ENCODE results near the gene ASH1L.
A peak's percentile ranks its signal among the peaks of the same experiment; 100 is the strongest.
"Not testable (repeated sequence)": the region's sequence is repeated elsewhere in the genome, so short reads cannot be mapped to it uniquely, and the experiment has no call there.

ASH1L gene

GRCh38 chr1:155562581-155563376, at the start of gene ASH1L:
Gene ASH1L, minus strand, starts transcription at chr1:155562803. Its CDS starts 41,284 bp downstream, at chr1:155521519.
- ATAC-seq (peak; percentile 82), DNase-seq (peak; percentile 95)

GRCh38 chr1:155610257-155610647, 47.6 kb upstream of the ASH1L start:
- ATAC-seq = peak; percentile 3

GRCh38 chr1:155609515-155610256, 47.1 kb upstream of the ASH1L start, which contains the start of gene MSTO1:
Gene MSTO1, plus strand, starts transcription at chr1:155610218. Its CDS starts 31 bp downstream, at chr1:155610249.
- DNase-seq = peak; percentile 99
- ATAC-seq = peak; percentile 98

More at GRCh38 chr1:155610257-155610647, 47.6 kb upstream of the ASH1L start:
- not testable (repeated sequence) for DNase-seq

- ATAC-seq = no peak
- DNase-seq = no peak
These were observed 46.3 kb upstream of the ASH1L start for GRCh38 chr1:155608888-155609225.

DNA sequence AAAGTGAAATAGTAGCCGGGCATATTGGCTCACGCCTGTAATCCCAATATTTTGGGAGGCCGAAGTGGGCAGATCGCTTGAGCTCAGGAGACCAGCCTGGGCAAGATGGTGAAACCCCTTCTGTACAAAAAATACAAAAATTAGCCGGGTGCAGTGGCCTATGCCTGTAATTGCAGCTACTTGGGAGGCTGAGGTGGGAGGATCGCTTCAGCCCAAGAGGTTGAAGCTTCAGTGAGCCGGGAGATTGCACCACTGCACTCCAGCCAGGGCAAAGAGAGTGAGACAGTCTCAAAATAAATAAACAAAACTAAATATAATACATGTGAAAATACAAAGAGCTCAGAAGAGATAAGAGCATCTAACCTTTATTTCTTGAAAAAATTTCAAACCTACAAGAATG, 45.1 kb upstream of the ASH1L start:
- no peak for DNase-seq
- ATAC-seq = no peak

GRCh38 chr1:155599828-155600572, 37.4 kb upstream of the ASH1L start:
- not testable (repeated sequence) for DNase-seq, ATAC-seq

DNA sequence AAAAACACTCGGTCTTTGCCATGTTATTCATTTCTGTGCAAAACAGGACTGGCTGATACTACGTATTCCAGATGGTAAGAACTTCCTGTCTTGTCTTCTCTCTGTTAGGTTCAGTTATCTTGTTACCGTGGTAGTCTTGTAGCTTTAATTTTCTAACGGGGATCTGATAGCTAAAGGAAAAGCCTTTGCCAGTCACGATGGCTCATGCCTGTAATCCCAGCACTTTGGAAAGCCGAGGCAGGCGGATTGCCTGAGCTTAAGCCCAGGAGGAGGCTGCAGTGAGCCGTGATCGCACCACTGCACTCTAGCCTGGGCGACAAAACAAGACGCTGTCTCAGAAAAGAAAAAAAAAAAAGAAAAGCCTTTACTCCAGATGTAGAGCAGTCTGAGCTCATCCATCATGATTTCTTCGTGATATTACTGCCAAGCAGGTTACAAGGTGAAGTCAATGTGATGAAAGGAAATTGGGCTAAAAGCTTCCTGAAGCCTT, 36.3 kb upstream of the ASH1L start:
- no peak for DNase-seq
- no peak for ATAC-seq

DNA sequence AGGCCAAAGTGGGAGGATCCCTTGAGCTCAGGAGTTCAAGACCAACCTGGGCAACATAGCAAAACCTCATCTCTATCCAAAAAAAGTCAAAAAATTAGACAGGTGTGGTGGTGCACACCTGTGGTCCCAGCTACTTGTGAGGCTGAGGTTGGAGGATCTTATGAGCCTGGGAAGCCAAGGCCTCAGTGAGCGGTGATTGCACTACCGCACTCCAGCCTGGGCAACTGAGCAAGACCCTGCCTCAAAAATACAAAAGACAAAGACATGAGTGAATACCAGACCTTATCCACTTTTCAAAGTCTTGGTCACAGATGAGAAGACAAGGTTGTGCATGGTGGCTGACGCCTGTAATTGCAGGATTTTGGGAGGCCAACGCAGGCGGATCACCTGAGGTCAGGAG, 34.3 kb upstream of the ASH1L start:
- DNase-seq (no peak), ATAC-seq (no peak)

DNA sequence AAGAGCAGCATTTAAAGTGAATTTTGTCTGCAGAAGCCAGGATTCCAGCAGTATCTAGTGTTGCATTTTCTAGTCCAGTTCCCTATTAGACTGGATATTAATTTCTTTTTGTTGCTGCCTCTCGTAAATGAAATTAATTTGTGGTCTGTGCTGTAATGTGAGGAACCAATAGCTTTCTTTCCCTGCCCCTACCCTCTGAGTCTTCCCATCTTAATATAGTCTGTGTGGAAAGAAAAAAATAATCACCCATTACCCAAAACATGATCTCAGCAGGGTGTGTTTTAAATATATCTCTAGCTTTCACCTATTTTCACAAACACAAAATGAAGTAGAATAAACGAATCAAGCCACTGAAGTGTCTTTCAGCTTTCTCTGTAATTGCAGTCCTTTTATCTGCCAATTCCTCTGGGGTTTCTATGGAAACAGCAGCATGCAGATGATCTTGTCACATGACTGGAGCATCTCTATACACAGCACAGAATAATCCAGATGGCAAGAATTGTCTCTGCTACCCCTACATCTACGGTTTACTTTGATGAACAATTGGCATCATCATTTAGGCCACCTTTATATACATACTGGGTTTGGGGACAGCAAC, 33.4 kb upstream of the ASH1L start:
- not testable (repeated sequence) for ATAC-seq

GRCh38 chr1:155591770-155592169, 29.2 kb upstream of the ASH1L start:
- ATAC-seq (peak; percentile 57), DNase-seq (no peak)

More for the DNA sequence above, 33.4 kb upstream of the ASH1L start:
- not testable (repeated sequence) for DNase-seq

DNA sequence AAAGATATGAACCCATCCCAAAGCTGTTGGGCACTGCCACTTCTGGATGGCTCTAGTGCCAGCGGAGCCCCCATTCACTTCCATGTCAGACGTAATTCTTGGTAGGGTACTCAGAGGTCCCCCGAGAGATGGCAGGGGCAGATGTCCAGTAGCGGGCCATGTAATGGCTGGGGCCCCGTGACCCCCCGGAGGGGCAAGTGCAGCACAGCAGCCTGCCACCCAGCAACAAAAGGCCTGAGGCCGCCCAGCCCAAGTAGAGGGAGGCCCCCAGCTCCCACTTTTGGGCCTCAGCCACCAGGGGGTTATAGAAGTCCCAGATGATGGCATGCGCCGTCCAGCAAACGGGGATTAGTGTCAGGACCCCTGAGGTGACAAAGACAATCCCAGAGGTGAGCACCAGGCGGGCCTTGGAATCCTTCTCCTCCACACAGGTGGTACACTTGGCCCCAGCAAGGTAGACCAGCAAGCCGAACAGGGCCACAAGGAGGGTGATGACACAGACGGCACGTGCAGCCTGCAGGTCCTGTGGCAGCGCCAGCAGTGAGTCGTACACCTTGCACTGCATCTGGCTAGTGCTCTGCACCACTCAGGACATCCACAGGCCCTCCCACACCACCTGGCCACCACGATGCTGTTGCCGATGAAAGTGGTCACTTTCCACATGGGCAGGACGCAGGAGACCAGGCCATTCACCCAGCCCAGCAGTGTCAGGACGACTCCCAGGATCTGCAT, 28.1 kb upstream of the ASH1L start:
- DNase-seq, ATAC-seq: not testable (repeated sequence)

GRCh38 chr1:155589282-155589681, 26.7 kb upstream of the ASH1L start:
- not testable (repeated sequence) for DNase-seq, ATAC-seq

- ATAC-seq, DNase-seq: not testable (repeated sequence)
These were observed 21.2 kb upstream of the ASH1L start for GRCh38 chr1:155583846-155584245.

DNA sequence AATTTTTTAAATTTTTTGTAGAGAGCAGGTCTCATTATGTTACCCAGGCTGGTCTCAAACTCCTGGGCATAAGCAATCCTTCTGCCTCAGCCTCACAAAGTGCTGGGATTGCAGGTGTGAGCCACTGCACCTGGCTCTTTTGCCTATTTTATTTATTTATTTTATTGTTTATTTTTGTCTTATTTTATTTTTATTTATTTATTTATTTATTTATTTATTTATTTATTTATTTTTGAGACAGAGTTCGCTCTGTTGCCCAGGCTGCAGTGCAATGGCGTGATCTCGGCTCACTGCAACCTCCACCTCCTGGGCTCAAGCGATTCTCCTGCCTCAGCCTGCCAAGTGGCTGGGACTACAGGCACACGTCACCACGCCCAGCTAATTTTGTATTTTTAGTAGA, 13.0 kb upstream of the ASH1L start:
- ATAC-seq, DNase-seq: not testable (repeated sequence)

GRCh38 chr1:155574077-155574476, 11.5 kb upstream of the ASH1L start:
- DNase-seq = no peak
- ATAC-seq = no peak

DNA sequence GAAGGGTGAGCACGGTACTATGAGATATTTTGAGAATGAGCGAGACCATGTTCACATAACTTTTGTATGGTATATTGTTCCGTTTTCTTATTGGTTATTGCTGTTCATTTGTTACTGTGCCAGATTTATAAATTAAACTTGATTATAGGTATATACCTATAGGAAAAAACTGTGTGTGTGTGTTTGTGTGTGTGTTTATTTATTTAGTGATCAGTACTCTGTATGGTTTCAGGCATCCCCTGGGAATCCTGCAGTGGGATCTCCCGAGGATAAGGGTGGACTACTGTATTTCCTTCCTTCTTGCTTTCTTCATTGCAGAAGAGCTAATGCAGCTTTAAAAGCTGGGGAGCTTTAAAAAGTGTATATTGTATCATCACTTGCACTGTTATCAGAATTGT, 8.0 kb upstream of the ASH1L start:
- DNase-seq (no peak), ATAC-seq (no peak)

DNA sequence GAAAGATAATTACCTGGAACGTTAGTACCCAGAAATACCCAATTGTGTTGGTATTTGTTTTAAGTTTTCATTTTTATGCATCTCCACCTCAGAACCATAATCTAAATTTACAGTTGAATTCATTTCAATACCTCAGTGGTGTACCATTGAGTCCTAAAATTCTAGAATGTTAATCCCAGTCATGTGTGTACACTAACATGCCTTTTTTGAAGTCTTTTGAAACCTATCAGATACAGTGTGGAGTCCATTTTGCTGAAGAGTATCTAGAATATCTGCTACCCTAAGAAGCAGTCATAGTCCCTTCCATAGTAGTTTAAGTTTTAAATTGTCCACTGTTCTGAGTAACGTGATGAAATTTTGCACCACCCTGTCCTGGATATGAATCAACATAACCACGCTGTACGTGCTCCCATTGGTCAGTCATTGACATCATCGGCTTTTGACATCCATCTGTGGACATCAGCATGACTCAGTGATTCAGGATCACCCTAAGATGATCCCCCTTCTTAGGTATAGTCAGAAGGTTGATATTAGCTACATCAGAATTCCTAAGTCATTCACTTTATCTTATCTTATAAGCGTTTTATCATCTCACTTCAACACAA, 7.5 kb upstream of the ASH1L start:
- DNase-seq = no peak
- peak; percentile 28 for ATAC-seq

GRCh38 chr1:155563377-155564022, 897 bp upstream of the ASH1L start:
- not testable (repeated sequence) for DNase-seq
- ATAC-seq = peak; percentile 1

- DNase-seq = peak; percentile 79
- peak; percentile 29 for ATAC-seq
These were observed 623 bp downstream of the ASH1L start for GRCh38 chr1:155561779-155562580.
